ENCODE data around the gene DDRGK1.
"Not testable (repeated sequence)": the region's sequence is repeated elsewhere in the genome, so short reads cannot be mapped to it uniquely, and the experiment has no call there.

The DDRGK1 gene

GRCh38 chr20:3183896-3184612, 20.4 kb downstream of the DDRGK1 start:
- DNase-seq (ENCODE audit: low read depth), result no peak
- TF ChIP-seq CTCF (IDR thresholded peaks at IDR 0.05; ENCODE audit: insufficient read depth, low read depth, low read length, missing control alignments), result no peak
- H3K4me3 ChIP-seq (ENCODE audit: low read depth, low read length), result no peak overlapping the region

GRCh38 chr20:3182429-3182828, 22.1 kb downstream of the DDRGK1 start:
- DNase-seq (ENCODE audit: low read depth); H3K4me3 ChIP-seq (ENCODE audit: low read depth, low read length): not testable (repeated sequence)

- TF ChIP-seq CTCF (IDR thresholded peaks at IDR 0.05; ENCODE audit: insufficient read depth, low read depth, low read length, missing control alignments), result no peak
- DNase-seq (ENCODE audit: low read depth), result no peak
- no peak overlapping the region for H3K4me3 ChIP-seq (ENCODE audit: low read depth, low read length)
Measured at GRCh38 chr20:3181270-3181669, 23.2 kb downstream of the DDRGK1 start.

GRCh38 chr20:3180319-3180718, 24.2 kb downstream of the DDRGK1 start:
- no peak for TF ChIP-seq CTCF (IDR thresholded peaks at IDR 0.05; ENCODE audit: insufficient read depth, low read depth, low read length, missing control alignments)
- no peak for DNase-seq (ENCODE audit: low read depth)

GRCh38 chr20:3177746-3178485, 26.6 kb downstream of the DDRGK1 start:
- no peak for DNase-seq (ENCODE audit: low read depth)
- no peak overlapping the region for H3K4me3 ChIP-seq (ENCODE audit: low read depth, low read length)
- no peak for TF ChIP-seq CTCF (IDR thresholded peaks at IDR 0.05; ENCODE audit: insufficient read depth, low read depth, low read length, missing control alignments)

More at GRCh38 chr20:3180319-3180718, 24.2 kb downstream of the DDRGK1 start:
- no peak overlapping the region for H3K4me3 ChIP-seq (ENCODE audit: low read depth, low read length)

GRCh38 chr20:3175270-3175669, 29.2 kb downstream of the DDRGK1 start:
- no peak overlapping the region for H3K4me3 ChIP-seq (ENCODE audit: low read depth, low read length)
- no peak for TF ChIP-seq CTCF (IDR thresholded peaks at IDR 0.05; ENCODE audit: insufficient read depth, low read depth, low read length, missing control alignments)

GRCh38 chr20:3174442-3175261, 29.8 kb downstream of the DDRGK1 start:
- H3K4me3 ChIP-seq (ENCODE audit: low read depth, low read length), result peak overlapping the region; percentile 58; the same call in 1 of the 2 replicates
- DNase-seq (ENCODE audit: low read depth), result no peak
- TF ChIP-seq CTCF (IDR thresholded peaks at IDR 0.05; ENCODE audit: insufficient read depth, low read depth, low read length, missing control alignments), result no peak

More at GRCh38 chr20:3175270-3175669, 29.2 kb downstream of the DDRGK1 start:
- DNase-seq (ENCODE audit: low read depth), result no peak

Measured in GM12865 (cell line).